Neural cell (in vitro differentiated cells): ENCODE measurements around the gene KIRREL3. TPM values are rescaled to one million over a fixed set of nuclear protein-coding genes. Genes with fewer than 3 reads are reported as not detected.

Experiments used
- H2AFZ ChIP-seq: fragments of 200-600, 300-800 bp; sonication (generic), shearing (Covaris generic); 2 replicates; pipeline ENCODE4 v1.6.0; 2014; ENCODE audit warnings: low read depth, mild to moderate bottlenecking, antibody characterized with exemption, low read length, moderate library complexity
- H3F3A ChIP-seq: fragments of 200-600 bp; shearing (Covaris generic); 2 replicates; pipeline ENCODE4 v1.6.1; 2016; ENCODE audit warnings: mild to moderate bottlenecking, moderate library complexity, mixed read lengths, antibody characterized with exemption, low read length; ENCODE audit not compliant: insufficient read depth, poor library complexity, severe bottlenecking
- H3K27ac ChIP-seq: fragments of 200-600, 300-800 bp; sonication (generic), shearing (Covaris generic); 2 replicates; pipeline ENCODE4 v1.5.1; 2014; ENCODE audit warnings: mild to moderate bottlenecking, low read length, moderate library complexity
- H3K27me3 ChIP-seq: fragments of 300-800, 200-600 bp; sonication (generic), shearing (Covaris generic); 2 replicates; pipeline ENCODE4 v1.6.0; 2014; ENCODE audit warnings: mild to moderate bottlenecking, low read depth, low read length, moderate library complexity; ENCODE audit not compliant: insufficient read depth
- H3K36me3 ChIP-seq: fragments of 300-800, 200-600 bp; sonication (generic), shearing (Covaris generic); 2 replicates; pipeline ENCODE4 v1.5.1; 2014; ENCODE audit warnings: mild to moderate bottlenecking, antibody characterized with exemption, low read length, moderate library complexity; ENCODE audit not compliant: insufficient read depth
- H3K4me2 ChIP-seq: fragments of 300-800, 200-600 bp; sonication (generic), shearing (Covaris generic); 2 replicates; pipeline ENCODE4 v1.6.0; 2014; ENCODE audit warnings: mild to moderate bottlenecking, low read length
- H3K4me3 ChIP-seq: fragments of 300-800, 200-600 bp; sonication (generic), shearing (Covaris generic); 2 replicates; pipeline ENCODE4 v1.5.1; 2014; ENCODE audit warnings: mild to moderate bottlenecking, low read length, moderate library complexity
- H3K79me2 ChIP-seq: fragments of 200-600 bp; shearing (Covaris generic); replicated peaks from 2 replicates; pipeline ENCODE4 v1.6.0; 2014; ENCODE audit warnings: mild to moderate bottlenecking, low read length, moderate library complexity; ENCODE audit not compliant: insufficient read depth
- H3K9ac ChIP-seq: fragments of 300-800, 200-600 bp; sonication (generic), shearing (Covaris generic); 2 replicates; pipeline ENCODE4 v1.6.1; 2016; ENCODE audit warnings: mild to moderate bottlenecking, low read length, mixed read lengths
- H3K9me2 ChIP-seq: fragments of 200-600 bp; shearing (Covaris generic); 2 replicates; pipeline ENCODE4 v1.6.1; 2016; ENCODE audit warnings: mild to moderate bottlenecking, low read length, mixed read lengths; ENCODE audit not compliant: insufficient read depth
- H3K9me3 ChIP-seq: fragments of 200-600, 300-800 bp; sonication (generic), shearing (Covaris generic); 2 replicates; pipeline ENCODE4 v1.6.1; 2016; ENCODE audit warnings: mild to moderate bottlenecking, mixed run types, low read length, moderate library complexity, mixed read lengths
- H4K20me1 ChIP-seq: fragments of 200-600 bp; shearing (Covaris generic); 2 replicates; pipeline ENCODE4 v1.6.1; 2016; ENCODE audit warnings: mild to moderate bottlenecking, mixed run types; ENCODE audit not compliant: insufficient read depth
- EP300 ChIP-seq: fragments of 450-650 bp; conservative IDR thresholded peaks from 2 replicates; pipeline ENCODE4 v1.6.1; 2014; ENCODE audit warnings: antibody characterized with exemption, mild to moderate bottlenecking, moderate library complexity; ENCODE audit not compliant: poor library complexity, severe bottlenecking
- EZH2 ChIP-seq: fragments of 200-600, 300-800 bp; shearing (Covaris generic), sonication (generic); IDR thresholded peaks from 2 replicates; pipeline ENCODE4 v1.6.1; 2014; ENCODE audit warnings: antibody characterized with exemption, low read length, borderline replicate concordance, mild to moderate bottlenecking; ENCODE audit not compliant: insufficient read depth, poor library complexity, severe bottlenecking
- MXI1 ChIP-seq: fragments of 450-650 bp; conservative IDR thresholded peaks from 2 replicates; pipeline ENCODE4 v1.6.1; 2014; ENCODE audit warnings: antibody characterized with exemption, mild to moderate bottlenecking; ENCODE audit not compliant: poor library complexity, severe bottlenecking
- POLR2AphosphoS5 ChIP-seq: IDR thresholded peaks from 2 replicates; pipeline ENCODE4 v1.6.1; 2012
- RAD21 ChIP-seq: fragments of 450-650 bp; conservative IDR thresholded peaks from 2 replicates; pipeline ENCODE4 v1.6.1; 2014; ENCODE audit warnings: antibody characterized with exemption, mild to moderate bottlenecking, moderate library complexity
- REST ChIP-seq: IDR thresholded peaks from 2 replicates; pipeline ENCODE4 v1.6.1; 2012; ENCODE audit warnings: borderline replicate concordance
- SMC3 ChIP-seq: fragments of 450-650 bp; conservative IDR thresholded peaks from 2 replicates; pipeline ENCODE4 v1.6.1; 2014; ENCODE audit warnings: antibody characterized with exemption, mild to moderate bottlenecking, moderate library complexity; ENCODE audit not compliant: poor library complexity
- TAF1 ChIP-seq: IDR thresholded peaks from 2 replicates; pipeline ENCODE4 v1.6.1; 2012; ENCODE audit warnings: low read depth
- polyA plus RNA-seq: library from polyadenylated mRNA; depleted of rRNA; stranded (reverse); fragments of >200 nt; gene quantifications from 2 replicates; pipeline ENCODE4 v1.2.3, GENCODE V29; 2014
- TF ChIP-seq, protein P1 (sequence below): fragments of 450-650 bp; IDR thresholded peaks from 2 replicates; pipeline ENCODE4 v1.5.1; 2014; ENCODE audit warnings: antibody characterized with exemption, mild to moderate bottlenecking, moderate library complexity; ENCODE audit not compliant: poor library complexity, severe bottlenecking

The KIRREL3 gene
- polyA plus RNA-seq, 1 donor from 2014 or later, result 23.8 TPM

GRCh38 chr11:126829716-126830115 lies 170.9 kb downstream of the KIRREL3 start:
- H3K9ac ChIP-seq, result no peak overlapping the region
- no peak for TF ChIP-seq POLR2AphosphoS5
- no peak overlapping the region for H2AFZ ChIP-seq
- no peak overlapping the region for H3K27ac ChIP-seq
- no peaks in the 10 kb centered on the region for H3K9me2 ChIP-seq
- H3K4me3 ChIP-seq, result no peak overlapping the region
- no peaks in the 10 kb centered on the region for H3K27me3 ChIP-seq
- H4K20me1 ChIP-seq, result no peaks in the 10 kb centered on the region
- H3K79me2 ChIP-seq, result no peaks in the 10 kb centered on the region
- no peaks in the 10 kb centered on the region for H3K36me3 ChIP-seq
- no peak overlapping the region for H3K4me2 ChIP-seq
- H3K9me3 ChIP-seq, result no peaks in the 10 kb centered on the region
- H3F3A ChIP-seq, result no peaks in the 10 kb centered on the region

- no peak overlapping the region for H2AFZ ChIP-seq
- H3K9me3 ChIP-seq, result no peaks in the 10 kb centered on the region
- H3K9ac ChIP-seq, result no peak overlapping the region
- H3K79me2 ChIP-seq, result no peaks in the 10 kb centered on the region
- no peaks in the 10 kb centered on the region for H3K27me3 ChIP-seq
- no peaks in the 10 kb centered on the region for H4K20me1 ChIP-seq
- no peak overlapping the region for H3K27ac ChIP-seq
- H3K9me2 ChIP-seq, result no peaks in the 10 kb centered on the region
- no peak overlapping the region for H3K4me3 ChIP-seq
- no peaks in the 10 kb centered on the region for H3K36me3 ChIP-seq
- H3F3A ChIP-seq, result no peaks in the 10 kb centered on the region
- TF ChIP-seq MXI1 (no peak), REST (no peak), EP300 (no peak), SMC3 (no peak), POLR2AphosphoS5 (no peak)
- TF ChIP-seq, protein P1, sequence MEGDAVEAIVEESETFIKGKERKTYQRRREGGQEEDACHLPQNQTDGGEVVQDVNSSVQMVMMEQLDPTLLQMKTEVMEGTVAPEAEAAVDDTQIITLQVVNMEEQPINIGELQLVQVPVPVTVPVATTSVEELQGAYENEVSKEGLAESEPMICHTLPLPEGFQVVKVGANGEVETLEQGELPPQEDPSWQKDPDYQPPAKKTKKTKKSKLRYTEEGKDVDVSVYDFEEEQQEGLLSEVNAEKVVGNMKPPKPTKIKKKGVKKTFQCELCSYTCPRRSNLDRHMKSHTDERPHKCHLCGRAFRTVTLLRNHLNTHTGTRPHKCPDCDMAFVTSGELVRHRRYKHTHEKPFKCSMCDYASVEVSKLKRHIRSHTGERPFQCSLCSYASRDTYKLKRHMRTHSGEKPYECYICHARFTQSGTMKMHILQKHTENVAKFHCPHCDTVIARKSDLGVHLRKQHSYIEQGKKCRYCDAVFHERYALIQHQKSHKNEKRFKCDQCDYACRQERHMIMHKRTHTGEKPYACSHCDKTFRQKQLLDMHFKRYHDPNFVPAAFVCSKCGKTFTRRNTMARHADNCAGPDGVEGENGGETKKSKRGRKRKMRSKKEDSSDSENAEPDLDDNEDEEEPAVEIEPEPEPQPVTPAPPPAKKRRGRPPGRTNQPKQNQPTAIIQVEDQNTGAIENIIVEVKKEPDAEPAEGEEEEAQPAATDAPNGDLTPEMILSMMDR, result no peak
- H3K4me2 ChIP-seq, result no peak overlapping the region
Measured at GRCh38 chr11:126824035-126824607, 176.4 kb downstream of the KIRREL3 start.

GRCh38 chr11:126823274-126823673 lies 177.3 kb downstream of the KIRREL3 start:
- TF ChIP-seq POLR2AphosphoS5 (no peak), TAF1 (no peak), SMC3 (no peak), EP300 (no peak), REST (no peak), RAD21 (no peak), MXI1 (no peak), EZH2 (no peak)
- TF ChIP-seq, protein P1, result no peak
- Histone ChIP-seq H3F3A (no peaks in the 10 kb centered on the region), H3K79me2 (no peaks in the 10 kb centered on the region), H3K9me2 (no peaks in the 10 kb centered on the region), H3K27ac (no peak overlapping the region), H3K27me3 (no peaks in the 10 kb centered on the region), H3K4me2 (no peak overlapping the region), H3K4me3 (no peak overlapping the region), H3K9me3 (no peaks in the 10 kb centered on the region), H3K36me3 (no peaks in the 10 kb centered on the region), H4K20me1 (no peaks in the 10 kb centered on the region), H3K9ac (no peak overlapping the region), H2AFZ (no peak overlapping the region)
